Measurements from ENCODE around the gene NMB.

Gene NMB

GRCh38 chr15:84611631-84612030 lies 46.4 kb downstream of the NMB start:
- DNase-seq (ENCODE audit: low read depth): no peak

- no peak for DNase-seq (ENCODE audit: low read depth)
Observed at GRCh38 chr15:84609818-84610525, 48.0 kb downstream of the NMB start.

GRCh38 chr15:84608707-84609284 lies 49.2 kb downstream of the NMB start:
- no peak for DNase-seq (ENCODE audit: low read depth)

- DNase-seq (ENCODE audit: low read depth): no peak
Observed at GRCh38 chr15:84606653-84607120, 51.3 kb downstream of the NMB start.

GRCh38 chr15:84605554-84605882 lies 52.5 kb downstream of the NMB start:
- no peak for DNase-seq (ENCODE audit: low read depth)

All from stimulated activated CD8-positive, alpha-beta memory T cell treated with anti-CD3 and anti-CD28 coated beads, Interleukin-12 subunit alpha, Interleukin-12 subunit beta, amount 100 ng/mL, for 4 hours (primary cell).